Body of pancreas (tissue), 4 donors: ENCODE data around the gene CNTRL. TPM values are rescaled to one million over a fixed set of nuclear protein-coding genes. Genes with fewer than 3 reads are reported as not detected.

Experiments used
- ATAC-seq: fragments of 150-250 bp; one replicate; pipeline ENCODE4 v1.9.1; 2016
- DNase-seq, 4 donors: peaks; one replicate each; pipeline ENCODE4 v3.0.0-alpha.2; 2019
- H3K27ac ChIP-seq, 4 donors: fragments of 200-600 bp; sonication (generic); 1 replicate in 3 of 4; 2 replicates in 1 of 4; pipeline versions ENCODE4 v1.5.1 to v1.6.1; 2016 to 2019; ENCODE audit warnings: mild to moderate bottlenecking in 1 of 4, mixed read lengths in 1 of 4, moderate library complexity in 1 of 4
- H3K27me3 ChIP-seq, 2 donors: fragments of 200-600 bp; sonication (generic); one replicate each; pipeline ENCODE4 v1.6.0; 2016; ENCODE audit warnings: mild to moderate bottlenecking in 1 of 2
- H3K36me3 ChIP-seq, 2 donors: fragments of 200-600 bp; sonication (generic); replicated peaks in 1 of 2; 2 replicates each; pipeline ENCODE4 v1.5.1; 2016; ENCODE audit warnings: low read depth in 2 of 2; ENCODE audit not compliant: insufficient read depth in 1 of 2
- H3K4me1 ChIP-seq: fragments of 200-600 bp; sonication (generic); one replicate; pipeline ENCODE4 v1.6.0; 2016
- H3K4me3 ChIP-seq, 2 donors: fragments of 200-600 bp; sonication (generic); 1 replicate in 1 of 2; 2 replicates in 1 of 2; pipeline ENCODE4 v1.5.1; 2016 to 2019
- H3K9me3 ChIP-seq, 3 donors: fragments of 200-600 bp; sonication (generic); 1 replicate in 2 of 3; 2 replicates in 1 of 3; pipeline ENCODE4 v1.5.1; 2016
- POLR2A ChIP-seq, 3 donors: fragments of 450-650 bp; IDR thresholded peaks; one replicate each; pipeline ENCODE4 v1.6.1; 2016; ENCODE audit warnings: antibody characterized with exemption in 3 of 3, mild to moderate bottlenecking in 2 of 3
- whole genome bisulfite sequencing, 2 donors: methylation state at CpG; one replicate each; pipeline ENCODE4 v1.1.5; 2017; 5-methylcytosine and 5-hydroxymethylcytosine counted together
- intact Hi-C: fragments of 100-400 bp; cut with DNase I; formaldehyde crosslinking; loops from one replicate; pipeline ENCODE4 v1.15.1; 2023
- total RNA-seq, 2 donors: library from RNA; depleted of rRNA; stranded (reverse); fragments of >200 nt; gene quantifications; one replicate each; pipeline ENCODE4 v1.1.0, GENCODE V29; 2016
- TF ChIP-seq, protein P1 (sequence below), 7 experiments: fragments of 450-650 bp in 4 of 7; fragments of 200-600 bp in 3 of 7; sonication (generic) in 3 of 7; IDR thresholded peaks; one replicate each; pipeline ENCODE4 v1.5.1; 2016 to 2019; ENCODE audit warnings: antibody characterized with exemption in 7 of 7

Gene CNTRL
- total RNA-seq, 2 donors from 2014 or later, result 16.1 to 20.8 TPM

- Histone ChIP-seq H3K27me3 (no peaks in the 10 kb centered on the region), H3K9me3 (no peaks in the 10 kb centered on the region), H3K27ac (no peak overlapping the region), H3K36me3 (no peaks in the 10 kb centered on the region), H3K4me1 (peaks cover 29% of the 10 kb centered on the region), H3K4me3 (no peak overlapping the region)
- intact Hi-C loops, result loop anchor here (10.0 kb wide), 2 partner anchors 73 to 293 kb away; no protein-coding TSS in a partner anchor
- WGBS, 2 donors, result 84 to 86% methylated on average over 5 of the region's 5 CpGs
- DNase-seq (no peak), ATAC-seq (no peak)
- TF ChIP-seq, protein P1, sequence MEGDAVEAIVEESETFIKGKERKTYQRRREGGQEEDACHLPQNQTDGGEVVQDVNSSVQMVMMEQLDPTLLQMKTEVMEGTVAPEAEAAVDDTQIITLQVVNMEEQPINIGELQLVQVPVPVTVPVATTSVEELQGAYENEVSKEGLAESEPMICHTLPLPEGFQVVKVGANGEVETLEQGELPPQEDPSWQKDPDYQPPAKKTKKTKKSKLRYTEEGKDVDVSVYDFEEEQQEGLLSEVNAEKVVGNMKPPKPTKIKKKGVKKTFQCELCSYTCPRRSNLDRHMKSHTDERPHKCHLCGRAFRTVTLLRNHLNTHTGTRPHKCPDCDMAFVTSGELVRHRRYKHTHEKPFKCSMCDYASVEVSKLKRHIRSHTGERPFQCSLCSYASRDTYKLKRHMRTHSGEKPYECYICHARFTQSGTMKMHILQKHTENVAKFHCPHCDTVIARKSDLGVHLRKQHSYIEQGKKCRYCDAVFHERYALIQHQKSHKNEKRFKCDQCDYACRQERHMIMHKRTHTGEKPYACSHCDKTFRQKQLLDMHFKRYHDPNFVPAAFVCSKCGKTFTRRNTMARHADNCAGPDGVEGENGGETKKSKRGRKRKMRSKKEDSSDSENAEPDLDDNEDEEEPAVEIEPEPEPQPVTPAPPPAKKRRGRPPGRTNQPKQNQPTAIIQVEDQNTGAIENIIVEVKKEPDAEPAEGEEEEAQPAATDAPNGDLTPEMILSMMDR (IDR thresholded peaks at IDR 0.05), result no peak
- no peak for TF ChIP-seq POLR2A (IDR thresholded peaks at IDR 0.05)
These were observed 16.9 kb upstream of the CNTRL start for GRCh38 chr9:121057821-121058220.

DNA sequence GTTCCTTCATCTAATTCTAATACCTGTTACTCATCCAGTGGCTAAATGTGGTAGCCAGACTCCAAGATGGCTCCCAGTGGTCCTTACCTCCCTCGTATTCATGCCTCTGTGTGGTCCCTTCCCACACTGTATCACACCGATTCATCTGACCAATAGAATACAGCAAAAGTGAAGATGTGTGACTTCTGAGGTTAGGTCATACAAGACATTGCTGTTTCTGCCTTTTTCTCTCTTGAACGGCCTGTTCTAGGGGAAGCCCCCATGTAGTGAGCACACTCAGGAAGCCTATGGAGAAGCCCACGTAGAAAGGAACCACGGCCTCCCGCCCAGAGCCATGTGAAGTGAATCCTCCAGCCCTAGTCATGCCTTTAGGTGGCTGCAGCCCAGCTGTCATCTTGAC is 15.2 kb upstream of the CNTRL start:
- H3K9me3 ChIP-seq, result no peaks in the 10 kb centered on the region
- DNase-seq (no peak), ATAC-seq (no peak)
- intact Hi-C loops, result loop anchor here (10.0 kb wide), 2 partner anchors 75 to 295 kb away; no protein-coding TSS in a partner anchor
- peaks cover 16% of the 10 kb centered on the region for H3K4me1 ChIP-seq
- H3K4me3 ChIP-seq, result no peak overlapping the region
- H3K36me3 ChIP-seq, result no peaks in the 10 kb centered on the region
- H3K27ac ChIP-seq, result no peak overlapping the region
- TF ChIP-seq, protein P1 (IDR thresholded peaks at IDR 0.05), result no peak
- TF ChIP-seq POLR2A (IDR thresholded peaks at IDR 0.05), result no peak
- 69 to 72% methylated on average over 6 of the region's 6 CpGs for WGBS, 2 donors
- H3K27me3 ChIP-seq, result no peaks in the 10 kb centered on the region

DNA sequence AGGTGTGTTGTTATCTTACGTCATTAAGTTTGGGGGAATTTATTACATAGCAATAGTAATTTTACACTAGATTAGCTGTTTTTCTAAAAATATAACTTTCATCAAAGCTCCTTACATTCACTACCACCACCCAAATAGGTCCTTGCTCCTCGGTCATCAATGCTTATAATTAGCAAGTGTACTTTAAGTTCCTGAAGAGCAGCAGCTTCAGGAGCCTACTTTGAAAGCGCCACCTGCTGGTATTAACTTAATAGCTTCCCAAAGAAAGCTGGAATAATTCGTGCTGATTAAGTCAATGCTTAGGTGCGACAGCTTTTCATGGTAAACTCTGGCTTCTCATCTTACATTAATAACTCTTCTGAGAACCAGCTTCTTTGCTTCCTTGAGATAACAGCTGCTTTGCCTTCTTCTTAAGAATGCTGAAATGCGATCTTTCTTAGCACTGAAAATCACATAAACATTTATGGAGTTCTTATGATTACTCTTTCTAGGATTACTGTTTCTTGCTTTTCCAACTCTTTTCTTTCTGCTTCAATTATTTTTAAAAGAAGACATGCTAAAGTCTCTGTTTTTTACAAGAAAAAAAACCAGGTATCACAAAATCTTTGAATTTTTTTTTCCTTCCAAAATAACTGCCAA is 14.6 kb upstream of the CNTRL start:
- WGBS, 2 donors, result 16 to 18% methylated on average over 6 of the region's 6 CpGs
- ATAC-seq (peak; percentile 46), DNase-seq (peak; percentile 31 to 69 (median 48))
- intact Hi-C loops, result loop anchor here (10.0 kb wide), 2 partner anchors 75 to 295 kb away; no protein-coding TSS in a partner anchor
- Histone ChIP-seq H3K4me3 (no peak overlapping the region), H3K36me3 (no peaks in the 10 kb centered on the region), H3K9me3 (no peaks in the 10 kb centered on the region), H3K27me3 (no peaks in the 10 kb centered on the region), H3K4me1 (peaks cover 11% of the 10 kb centered on the region), H3K27ac (no peak overlapping the region)
- TF ChIP-seq, protein P1 (IDR thresholded peaks at IDR 0.05), result peak; percentile 44 to 80 (median 70)
- no peak for TF ChIP-seq POLR2A (IDR thresholded peaks at IDR 0.05)

DNA sequence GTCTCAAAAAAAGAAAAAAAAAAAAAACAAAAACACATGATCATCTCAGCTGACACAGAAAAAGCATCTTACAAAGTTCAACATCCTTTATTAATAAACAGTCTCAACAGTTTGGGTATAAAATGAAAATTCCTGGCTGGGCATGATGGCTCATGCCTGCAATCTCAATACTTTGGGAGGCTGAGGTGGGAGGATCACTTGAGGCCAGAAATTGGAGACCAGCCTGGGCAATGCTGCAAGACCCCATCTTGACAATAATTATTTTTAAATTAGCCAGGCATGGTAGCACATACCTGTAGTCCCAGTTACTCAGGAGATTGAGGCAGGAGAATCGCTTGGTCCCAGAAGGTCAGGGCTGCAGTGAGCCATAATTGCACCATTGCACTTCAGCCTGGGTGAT is 7.9 kb upstream of the CNTRL start:
- 93 to 100% methylated on average over 1 of the region's 1 CpG for WGBS, 2 donors
- TF ChIP-seq, protein P1 (IDR thresholded peaks at IDR 0.05), result no peak
- TF ChIP-seq POLR2A (IDR thresholded peaks at IDR 0.05), result no peak
- Histone ChIP-seq H3K4me1 (no peaks in the 10 kb centered on the region), H3K9me3 (no peaks in the 10 kb centered on the region), H3K36me3 (peaks cover 0 to 2% of the 10 kb centered on the region in 2 donors), H3K27me3 (no peaks in the 10 kb centered on the region), H3K27ac (no peak overlapping the region), H3K4me3 (no peak overlapping the region)
- no peak for ATAC-seq
- no peak for DNase-seq
- intact Hi-C loops, result no loop called here

DNA sequence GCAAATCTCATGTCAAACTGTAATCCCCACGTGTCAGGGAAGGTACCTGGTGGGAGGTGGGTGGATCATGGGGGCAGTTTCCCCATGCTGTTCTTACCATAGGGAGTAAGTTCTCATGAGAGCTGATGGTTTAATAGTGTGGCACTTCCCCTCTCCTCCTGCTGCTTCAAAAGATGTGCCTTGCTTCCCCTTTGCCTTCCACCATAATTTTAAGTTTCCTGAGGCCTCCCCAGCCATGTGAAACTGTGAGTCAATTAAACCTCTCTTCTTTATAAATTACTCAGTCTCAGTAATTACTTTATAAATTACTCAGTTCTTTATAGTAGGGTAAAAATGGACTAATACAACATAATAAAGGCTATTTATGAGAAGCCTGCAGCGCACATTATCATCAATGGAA is 7.1 kb upstream of the CNTRL start:
- intact Hi-C loops, result no loop called here
- Histone ChIP-seq H3K36me3 (peaks cover 0 to 2% of the 10 kb centered on the region in 2 donors), H3K27ac (no peak overlapping the region), H3K27me3 (no peaks in the 10 kb centered on the region), H3K9me3 (no peaks in the 10 kb centered on the region), H3K4me3 (no peak overlapping the region), H3K4me1 (no peaks in the 10 kb centered on the region)
- no peak for DNase-seq
- WGBS, 2 donors, result 80 to 81% methylated on average over 2 of the region's 2 CpGs
- no peak for ATAC-seq
- no peak for TF ChIP-seq POLR2A (IDR thresholded peaks at IDR 0.05)
- TF ChIP-seq, protein P1 (IDR thresholded peaks at IDR 0.05), result no peak
